ENCODE results near the gene ZNF22.

- TF ChIP-seq POLR2A (IDR thresholded peaks at IDR 0.05) (no peak), CTCF (IDR thresholded peaks at IDR 0.05) (no peak)
Observed at GRCh38 chr10:44988957-44989585, 11.7 kb upstream of the ZNF22 start.
